ENCODE data around the gene VASH1.

- TF ChIP-seq CTCF (IDR thresholded peaks at IDR 0.05; ENCODE audit: insufficient read depth, low read length) (no peak), REST (IDR thresholded peaks at IDR 0.05; ENCODE audit: insufficient replicate concordance, low read depth) (no peak)
Measured at GRCh38 chr14:76761136-76761959, at the start of gene VASH1.
